Activated CD8-positive, alpha-beta T cell treated with anti-CD3 and anti-CD28 coated beads for 36 hours (primary cell): ENCODE data around the gene RPS18. TPM values are rescaled to one million over a fixed set of nuclear protein-coding genes. Genes with fewer than 3 reads are reported as not detected.

ENCODE experiments used
- ATAC-seq: fragments of 200-7000 bp; cut with Tn5 transposase; one replicate; pipeline ENCODE4 v1.10.0; 2021; ENCODE audit warnings: mild to moderate bottlenecking, moderate library complexity
- CTCF ChIA-PET: fragments of 350-600 bp; sonication (Branson Sonifier 250); formaldehyde crosslinking; loops from one replicate; lab custom pipeline; 2021; ENCODE audit warnings: antibody characterized with exemption; lab: Charles Lee
- POLR2A ChIA-PET: fragments of 350-600 bp; sonication (Branson Sonifier 250); formaldehyde crosslinking; loops from one replicate; lab custom pipeline; 2021; ENCODE audit warnings: antibody characterized with exemption; lab: Charles Lee
- DNase-seq: peaks from one replicate; pipeline ENCODE4 v3.0.0-alpha.2; 2020
- H3K27ac Mint-ChIP-seq: one replicate; pipeline ENCODE4 v1.8.0; 2021; ENCODE audit warnings: mild to moderate bottlenecking, mixed read lengths
- H3K27me3 Mint-ChIP-seq: one replicate; pipeline ENCODE4 v1.8.0; 2021; ENCODE audit warnings: mixed read lengths
- H3K36me3 Mint-ChIP-seq: one replicate; pipeline ENCODE4 v1.8.0; 2021; ENCODE audit warnings: low read depth, mixed read lengths
- H3K4me1 Mint-ChIP-seq: one replicate; pipeline ENCODE4 v1.8.0; 2021; ENCODE audit warnings: low read depth, mixed read lengths
- H3K4me3 Mint-ChIP-seq: one replicate; pipeline ENCODE4 v1.8.0; 2021; ENCODE audit warnings: mild to moderate bottlenecking, moderate library complexity, mixed read lengths
- H3K9me3 Mint-ChIP-seq: one replicate; pipeline ENCODE4 v1.8.0; 2021; ENCODE audit warnings: mixed read lengths
- CTCF ChIP-seq: fragments of 200-600 bp; IDR thresholded peaks from one replicate; pipeline ENCODE4 v1.8.0; 2022; ENCODE audit warnings: antibody characterized with exemption, mild to moderate bottlenecking
- intact Hi-C: fragments of 100-400 bp; cut with micrococcal nuclease; formaldehyde crosslinking; loops from one replicate; pipeline ENCODE4 v1.10.0; 2022
- total RNA-seq, 2 experiments: library from RNA; stranded (reverse); gene quantifications; one replicate each; pipeline ENCODE4 v1.2.3, GENCODE V29; 2021

RPS18 gene
- total RNA-seq, 2 experiments from 2014 or later = 4,910 to 4,938 TPM

GRCh38 chr6:33313105-33313708 is 41.3 kb downstream of the RPS18 start:
- H3K4me1 Mint-ChIP-seq = peaks cover 54% of the 10 kb centered on the region
- H3K36me3 Mint-ChIP-seq = peaks cover 47% of the 10 kb centered on the region
- ATAC-seq (peak; percentile 7), DNase-seq (peak; percentile 81)
- ChIA-PET CTCF (interaction anchor here (0.6 to 4.1 kb wide), 6 partner anchors 12 to 249 kb away, joined by 3 to 18 read pairs (median 6); partner anchors contain the start of genes B3GALT4, RGL2, RPS18 and VPS52), POLR2A (interaction anchor here (0.7 to 8.3 kb wide), 13 partner anchors 8 to 308 kb away, joined by 3 to 102 read pairs (median 6); partner anchors contain the start of genes B3GALT4, ITPR3, PFDN6 and RGL2)
- no peaks in the 10 kb centered on the region for H3K9me3 Mint-ChIP-seq
- TF ChIP-seq CTCF = no peak
- peak overlapping the region; percentile 95 for H3K27ac Mint-ChIP-seq
- intact Hi-C loops = no loop called here
- no peaks in the 10 kb centered on the region for H3K27me3 Mint-ChIP-seq
- peak overlapping the region; percentile 97 for H3K4me3 Mint-ChIP-seq

- DNase-seq (peak; percentile 94), ATAC-seq (peak; percentile 60)
- no peaks in the 10 kb centered on the region for H3K9me3 Mint-ChIP-seq
- intact Hi-C loops = no loop called here
- ChIA-PET POLR2A (interaction anchor here (0.7 to 8.3 kb wide), 11 partner anchors 9 to 308 kb away, joined by 3 to 102 read pairs (median 7); partner anchors contain the start of genes B3GALT4, ITPR3, PFDN6 and RGL2), CTCF (interaction anchor here (0.6 to 4.1 kb wide), 5 partner anchors 12 to 248 kb away, joined by 3 to 18 read pairs (median 8); partner anchors contain the start of genes B3GALT4 and RGL2)
- peak within 1 kb of the TSS; percentile 95 for H3K27ac Mint-ChIP-seq
- H3K4me3 Mint-ChIP-seq = peak within 1 kb of the TSS; percentile 97
- no peaks in the 10 kb centered on the region for H3K27me3 Mint-ChIP-seq
- H3K4me1 Mint-ChIP-seq = peaks cover 54% of the 10 kb centered on the region
- peaks cover 47% of the 10 kb centered on the region for H3K36me3 Mint-ChIP-seq
- TF ChIP-seq CTCF = no peak
These were observed 42.0 kb downstream of the RPS18 start, which contains the start of gene TAPBP for GRCh38 chr6:33313709-33314514. TAPBP (minus strand) TSS chr6:33314078; CDS start chr6:33314041, 37 bp downstream.

DNA sequence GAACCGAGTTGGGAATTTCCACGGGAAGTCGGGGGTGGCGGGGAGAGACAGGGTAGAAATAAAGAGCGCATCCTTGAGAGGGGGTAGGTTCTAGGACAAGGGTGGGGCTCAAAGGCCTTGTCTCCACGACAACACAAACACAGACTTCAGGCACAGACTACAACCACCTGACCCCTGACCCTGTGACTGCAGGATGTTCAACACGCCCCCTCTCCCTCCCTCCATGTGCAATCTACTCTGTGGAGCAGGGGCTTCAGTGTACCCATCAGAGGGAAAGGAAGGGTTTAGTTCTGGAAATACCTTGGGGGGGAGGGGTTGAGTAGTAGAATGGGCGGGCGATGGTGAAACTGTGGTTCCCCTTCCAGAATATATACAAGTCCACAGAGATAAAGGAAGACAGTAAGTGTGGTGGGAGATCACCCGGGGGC is 42.7 kb downstream of the RPS18 start:
- POLR2A ChIA-PET = interaction anchor here (4.8 to 8.3 kb wide), 2 partner anchors 15 to 17 kb away, joined by 42 to 102 read pairs; partner anchors contain the start of gene RGL2
- Mint-ChIP-seq H3K4me1 (peaks cover 58% of the 10 kb centered on the region), H3K27me3 (no peaks in the 10 kb centered on the region), H3K4me3 (peak overlapping the region; percentile 97), H3K36me3 (peaks cover 50% of the 10 kb centered on the region), H3K27ac (peak overlapping the region; percentile 95), H3K9me3 (no peaks in the 10 kb centered on the region)
- DNase-seq (peak; percentile 85), ATAC-seq (peak; percentile 52)
- intact Hi-C loops = no loop called here
- CTCF ChIA-PET = no interaction called here
- TF ChIP-seq CTCF = no peak

DNA sequence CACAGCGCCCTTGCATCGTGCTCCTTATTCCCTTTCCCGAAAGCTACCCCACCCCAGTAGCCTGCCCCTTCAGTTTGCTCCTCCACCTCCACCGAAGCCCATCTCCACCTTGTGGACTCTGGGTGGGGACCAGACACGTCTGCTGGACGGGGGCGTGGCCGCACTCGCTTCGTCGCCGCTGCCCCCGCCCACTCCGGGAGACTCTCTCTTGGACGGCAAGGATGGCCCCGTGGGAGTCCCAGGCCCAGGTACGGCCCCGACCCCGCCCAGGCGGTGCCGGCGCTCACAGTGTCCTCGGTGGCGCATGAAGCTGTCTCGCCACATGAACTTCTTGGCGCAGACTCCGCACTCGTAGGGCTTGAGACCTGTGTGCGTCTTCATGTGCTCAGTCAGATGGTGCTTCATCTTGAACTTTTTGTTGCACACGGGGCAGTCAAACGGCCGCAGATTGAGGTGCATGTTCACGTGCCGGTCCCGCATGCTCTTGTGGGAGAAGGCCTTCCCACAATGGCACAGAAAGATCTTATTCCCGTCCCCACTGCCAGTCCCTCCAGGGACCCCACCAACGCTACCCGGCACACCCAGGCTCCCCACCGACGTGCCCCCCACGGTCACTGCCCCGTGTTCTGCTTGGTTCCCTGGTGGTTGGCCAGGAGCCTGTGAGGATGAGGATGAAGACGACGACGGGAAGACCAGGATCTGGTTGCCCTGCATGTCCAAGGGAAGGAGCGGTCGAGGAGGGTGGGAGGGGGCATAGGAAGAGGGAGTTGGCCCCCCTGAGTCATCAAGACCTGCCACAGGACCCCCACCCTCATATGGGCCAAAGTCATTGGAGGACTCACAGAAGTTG is 43.3 kb downstream of the RPS18 start:
- no peak for DNase-seq
- POLR2A ChIA-PET = interaction anchor here (4.8 kb wide), 1 partner anchor 17 kb away, joined by 42 read pairs; the partner anchor contains the start of gene RGL2
- intact Hi-C loops = no loop called here
- CTCF ChIA-PET = no interaction called here
- H3K4me3 Mint-ChIP-seq = peak overlapping the region; percentile 97
- H3K27me3 Mint-ChIP-seq = no peaks in the 10 kb centered on the region
- no peak for TF ChIP-seq CTCF
- no peaks in the 10 kb centered on the region for H3K9me3 Mint-ChIP-seq
- peak overlapping the region; percentile 95 for H3K27ac Mint-ChIP-seq
- peaks cover 64% of the 10 kb centered on the region for H3K4me1 Mint-ChIP-seq
- H3K36me3 Mint-ChIP-seq = peaks cover 56% of the 10 kb centered on the region
- ATAC-seq = no peak
